DOHH2 (cell line): ENCODE data around the gene SORBS1.

Experiments used
- H3F3A ChIP-seq: fragments of 200-600 bp; sonication (generic), shearing (Covaris generic); 2 replicates; pipeline ENCODE4 v1.6.0; 2016; ENCODE audit warnings: antibody characterized with exemption, mild to moderate bottlenecking; ENCODE audit not compliant: control insufficient read depth, insufficient read depth
- H3K27ac ChIP-seq: fragments of 200-600 bp; sonication (generic); 2 replicates; pipeline ENCODE4 v1.5.1; 2014; ENCODE audit warnings: low read depth, mild to moderate bottlenecking, low read length, moderate library complexity
- H3K27me3 ChIP-seq: fragments of 200-600 bp; sonication (generic); 2 replicates; pipeline ENCODE4 v1.6.1; 2014; ENCODE audit warnings: mild to moderate bottlenecking, low read length, mixed read lengths; ENCODE audit not compliant: control insufficient read depth
- H3K36me3 ChIP-seq: fragments of 200-600 bp; sonication (generic); 2 replicates; pipeline ENCODE4 v1.6.1; 2014; ENCODE audit warnings: mild to moderate bottlenecking, low read length, moderate library complexity, mixed read lengths; ENCODE audit not compliant: control insufficient read depth
- H3K4me1 ChIP-seq: fragments of 200-600 bp; sonication (generic); 2 replicates; pipeline ENCODE4 v1.6.1; 2014; ENCODE audit warnings: mild to moderate bottlenecking, low read length, mixed read lengths; ENCODE audit not compliant: control insufficient read depth
- H3K4me2 ChIP-seq: fragments of 200-600 bp; sonication (generic); 2 replicates; pipeline ENCODE4 v1.6.0; 2014; ENCODE audit warnings: mild to moderate bottlenecking, low read length, moderate library complexity
- H3K4me3 ChIP-seq: fragments of 200-600 bp; sonication (generic); 2 replicates; pipeline ENCODE4 v1.5.1; 2014; ENCODE audit warnings: mild to moderate bottlenecking, low read length, mixed read lengths
- H3K79me2 ChIP-seq: fragments of 200-600 bp; sonication (generic); 2 replicates; pipeline ENCODE4 v1.6.1; 2014; ENCODE audit warnings: mild to moderate bottlenecking, low read length, mixed read lengths; ENCODE audit not compliant: control insufficient read depth
- H3K9me2 ChIP-seq: fragments of 200-600 bp; sonication (generic); replicated peaks from 2 replicates; pipeline ENCODE4 v1.6.1; 2014; ENCODE audit warnings: mild to moderate bottlenecking, low read length, mixed read lengths; ENCODE audit not compliant: control insufficient read depth
- H3K9me3 ChIP-seq: fragments of 200-600 bp; sonication (generic); 2 replicates; pipeline ENCODE4 v1.6.1; 2014; ENCODE audit warnings: antibody characterized with exemption, low read length, mixed read lengths; ENCODE audit not compliant: control insufficient read depth, insufficient read depth
- H4K20me1 ChIP-seq: fragments of 200-600 bp; sonication (generic); 2 replicates; pipeline ENCODE4 v1.6.0; 2014; ENCODE audit warnings: low read depth, mild to moderate bottlenecking, antibody characterized with exemption, low read length, moderate library complexity; ENCODE audit not compliant: control insufficient read depth, insufficient read depth
- CTCF ChIP-seq: fragments of 200-600 bp; sonication (generic); IDR thresholded peaks from one replicate; pipeline ENCODE4 v1.5.1; 2014; ENCODE audit warnings: antibody characterized with exemption, mild to moderate bottlenecking, low read depth, low read length; ENCODE audit not compliant: poor library complexity, severe bottlenecking
- EZH2phosphoT487 ChIP-seq: fragments of 200-600 bp; sonication (generic); IDR thresholded peaks from 2 replicates; pipeline ENCODE4 v1.6.1; 2017; ENCODE audit warnings: borderline replicate concordance, mild to moderate bottlenecking, antibody characterized with exemption, low read length, moderate library complexity, mixed read lengths

Gene SORBS1

DNA sequence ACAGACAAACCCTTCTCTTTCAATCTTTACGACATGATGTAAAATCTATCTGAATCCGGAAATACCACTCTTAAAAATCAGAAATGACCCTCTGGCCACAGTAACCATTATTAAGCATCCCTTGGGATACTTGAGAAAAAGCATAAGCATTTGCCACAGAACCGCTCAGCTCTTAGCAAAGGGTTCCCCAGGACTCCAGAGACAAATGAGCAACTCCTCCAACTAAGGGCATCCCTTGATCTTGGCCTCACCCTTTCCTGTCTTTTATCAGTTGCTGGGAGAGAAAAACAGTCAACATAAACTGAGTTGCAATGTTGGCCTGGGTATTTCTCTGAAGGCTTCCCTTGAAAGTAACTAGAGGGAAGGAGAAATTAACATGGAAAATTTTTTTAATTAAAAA lies 273.9 kb downstream of the SORBS1 start:
- peaks cover 9% of the 10 kb centered on the region; the same call in 1 of the 2 replicates for H4K20me1 ChIP-seq
- no peak overlapping the region for H3K27ac ChIP-seq
- H3K9me3 ChIP-seq: no peaks in the 10 kb centered on the region
- H3K4me3 ChIP-seq: no peak overlapping the region
- H3F3A ChIP-seq: peaks cover 6% of the 10 kb centered on the region
- H3K9me2 ChIP-seq: no peaks in the 10 kb centered on the region
- peaks cover 78% of the 10 kb centered on the region for H3K79me2 ChIP-seq
- H3K36me3 ChIP-seq: peaks cover 12% of the 10 kb centered on the region
- no peaks in the 10 kb centered on the region for H3K27me3 ChIP-seq
- 0 out of 2 replicates have a peak overlapping the region, but pooled peaks have one; percentile 1 for H3K4me2 ChIP-seq
- TF ChIP-seq EZH2phosphoT487 (no peak), CTCF (no peak)
- H3K4me1 ChIP-seq: peaks cover 48% of the 10 kb centered on the region

DNA sequence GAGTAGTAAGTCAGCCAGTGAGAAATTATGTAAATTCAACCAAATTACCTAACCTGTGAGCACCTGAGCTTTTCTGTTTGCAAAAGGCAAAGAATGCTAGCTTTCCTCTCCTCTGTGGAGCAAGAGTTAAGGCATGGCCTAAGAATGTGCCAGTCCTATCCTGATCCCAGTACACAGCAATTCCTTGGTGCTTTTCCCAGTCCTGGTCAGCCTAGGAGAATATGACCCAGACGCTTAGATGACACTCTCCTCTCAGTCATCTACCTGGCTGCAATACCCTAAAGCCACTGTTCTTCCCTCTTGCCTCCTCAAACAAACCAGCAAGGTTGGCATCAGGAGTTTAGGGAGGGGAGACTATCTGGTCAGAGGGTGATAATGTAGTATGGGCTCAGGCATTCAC lies 274.5 kb downstream of the SORBS1 start:
- Histone ChIP-seq H3K4me1 (peaks cover 43% of the 10 kb centered on the region), H4K20me1 (peaks cover 15% of the 10 kb centered on the region; the same call in 1 of the 2 replicates), H3K27me3 (no peaks in the 10 kb centered on the region), H3K9me2 (no peaks in the 10 kb centered on the region), H3K27ac (no peak overlapping the region), H3K79me2 (peaks cover 84% of the 10 kb centered on the region), H3K4me3 (no peak overlapping the region), H3F3A (peaks cover 3% of the 10 kb centered on the region), H3K9me3 (no peaks in the 10 kb centered on the region), H3K4me2 (0 out of 2 replicates have a peak overlapping the region, but pooled peaks have one; percentile 1), H3K36me3 (peaks cover 12% of the 10 kb centered on the region)
- no peak for TF ChIP-seq CTCF
- TF ChIP-seq EZH2phosphoT487: no peak

- TF ChIP-seq CTCF (no peak), EZH2phosphoT487 (no peak)
- H3K27ac ChIP-seq: no peak overlapping the region
- no peak overlapping the region for H3K4me3 ChIP-seq
- H3K79me2 ChIP-seq: peaks cover 94% of the 10 kb centered on the region
- H3K4me1 ChIP-seq: peaks cover 43% of the 10 kb centered on the region
- H3K4me2 ChIP-seq: no peak overlapping the region
- peaks cover 16% of the 10 kb centered on the region; the same call in 1 of the 2 replicates for H4K20me1 ChIP-seq
- H3K9me3 ChIP-seq: no peaks in the 10 kb centered on the region
- H3K36me3 ChIP-seq: peaks cover 12% of the 10 kb centered on the region
- peaks cover 3% of the 10 kb centered on the region for H3F3A ChIP-seq
- H3K27me3 ChIP-seq: no peaks in the 10 kb centered on the region
- H3K9me2 ChIP-seq: no peaks in the 10 kb centered on the region
These were observed 275.6 kb downstream of the SORBS1 start for GRCh38 chr10:95285556-95285955.
